Naive thymus-derived CD8-positive, alpha-beta T cell (primary cell): ENCODE results near the gene HIP1R. TPM values are rescaled to one million over a fixed set of nuclear protein-coding genes. Genes with fewer than 3 reads are reported as not detected.
"Not testable (repeated sequence)": the region's sequence is repeated elsewhere in the genome, so short reads cannot be mapped to it uniquely, and the experiment has no call there.

ENCODE experiments used
- ATAC-seq, 2 donors: fragments of 150-1000 bp; cut with Tn5 transposase in 1 of 2; sonication (Bioruptor Pico), chemical (Tn5 transposase) in 1 of 2; 1 replicate in 1 of 2; 2 replicates in 1 of 2; pipeline ENCODE4 v1.10.0; 2021; ENCODE audit warnings: mild to moderate bottlenecking in 2 of 2, moderate library complexity in 2 of 2
- POLR2A ChIA-PET: fragments of 350-600 bp; sonication (Branson Sonifier 250); formaldehyde crosslinking; loops from one replicate; lab custom pipeline; 2021; ENCODE audit warnings: antibody characterized with exemption; lab: Charles Lee
- DNase-seq, 10 donors: peaks; one replicate each; pipeline versions ENCODE4 v3.0.0 to v3.0.0-alpha.2; 2020 to 2022
- H3K27ac Mint-ChIP-seq, 10 donors: one replicate each; pipeline ENCODE4 v1.8.0; 2020 to 2022; ENCODE audit warnings: mild to moderate bottlenecking in 10 of 10, mixed read lengths in 10 of 10, moderate library complexity in 4 of 10, inconsistent platforms in 1 of 10
- H3K27me3 Mint-ChIP-seq, 5 donors: one replicate each; pipeline ENCODE4 v1.8.0; 2021 to 2022; ENCODE audit warnings: mixed read lengths in 5 of 5
- H3K36me3 Mint-ChIP-seq, 3 donors: one replicate each; pipeline ENCODE4 v1.8.0; 2020 to 2022; ENCODE audit warnings: mixed read lengths in 3 of 3, mild to moderate bottlenecking in 2 of 3, inconsistent platforms in 1 of 3
- H3K4me1 Mint-ChIP-seq, 4 donors: one replicate each; pipeline ENCODE4 v1.8.0; 2021 to 2022; ENCODE audit warnings: mixed read lengths in 4 of 4
- H3K4me3 Mint-ChIP-seq, 10 donors: one replicate each; pipeline ENCODE4 v1.8.0; 2020 to 2022; ENCODE audit warnings: mild to moderate bottlenecking in 10 of 10, mixed read lengths in 10 of 10, moderate library complexity in 6 of 10, inconsistent platforms in 1 of 10
- H3K9me3 Mint-ChIP-seq, 9 donors: one replicate each; pipeline ENCODE4 v1.8.0; 2020 to 2022; ENCODE audit warnings: mixed read lengths in 9 of 9, mild to moderate bottlenecking in 3 of 9, inconsistent platforms in 1 of 9, moderate library complexity in 1 of 9
- polyA plus RNA-seq, 3 donors: library from polyadenylated mRNA; unstranded; fragments of 300-500 nt; fragmentation: Illumina TruSeq; gene quantifications; one replicate each; pipeline ENCODE4 v1.2.3, GENCODE V29; 2021
- total RNA-seq, 8 experiments: library from RNA in 2 of 8; stranded (reverse) in 2 of 8; gene quantifications; one replicate each; pipeline ENCODE4 v1.2.3 and lab custom pipeline; 2021 to 2026

The HIP1R gene
- total and polyA plus RNA-seq, 5 experiments from 2014 or later = 4.7 to 144 (median 16.7) TPM

GRCh38 chr12:122886161-122886560 lies 50.9 kb downstream of the HIP1R start:
- DNase-seq (no peak), ATAC-seq (no peak)
- Mint-ChIP-seq H3K27me3 (no peaks in the 10 kb centered on the region), H3K27ac (peak overlapping the region in 1 of 10 donors; percentile 92), H3K9me3 (no peaks in the 10 kb centered on the region), H3K4me3 (peak overlapping the region in 2 of 10 donors; percentile 8 to 39), H3K4me1 (peaks cover 37 to 94% (median 86%) of the 10 kb centered on the region in 4 donors), H3K36me3 (no peaks in the 10 kb centered on the region)
- POLR2A ChIA-PET = interaction anchor here (1.7 kb wide), 1 partner anchor 10 kb away, joined by 8 read pairs; the partner anchor contains the start of gene VPS37B

- ATAC-seq = no peak
- peaks cover 36 to 94% (median 86%) of the 10 kb centered on the region in 4 donors for H3K4me1 Mint-ChIP-seq
- no peaks in the 10 kb centered on the region for H3K27me3 Mint-ChIP-seq
- peak in 1 of 10 donors; percentile 62 for DNase-seq
- no peaks in the 10 kb centered on the region for H3K36me3 Mint-ChIP-seq
- peak overlapping the region; percentile 81 to 99 (median 94) for H3K27ac Mint-ChIP-seq
- H3K4me3 Mint-ChIP-seq = peak overlapping the region in 9 of 10 donors; percentile 16 to 91 (median 80)
- POLR2A ChIA-PET = interaction anchor here (0.6 to 3.0 kb wide), 8 partner anchors 9 to 87 kb away, joined by 4 to 21 read pairs (median 7); partner anchors contain the start of gene VPS37B
- no peaks in the 10 kb centered on the region for H3K9me3 Mint-ChIP-seq
Observed at GRCh38 chr12:122886851-122887818, 51.9 kb downstream of the HIP1R start.

GRCh38 chr12:122887819-122888212 lies 52.6 kb downstream of the HIP1R start:
- Mint-ChIP-seq H3K9me3 (no peaks in the 10 kb centered on the region), H3K36me3 (no peaks in the 10 kb centered on the region), H3K4me1 (peaks cover 32 to 94% (median 86%) of the 10 kb centered on the region in 4 donors), H3K4me3 (peak overlapping the region; percentile 67 to 91 (median 82)), H3K27me3 (no peaks in the 10 kb centered on the region), H3K27ac (peak overlapping the region; percentile 88 to 99 (median 94))
- no peak for DNase-seq
- ATAC-seq = peak in 1 of 2 donors; percentile 2
- POLR2A ChIA-PET = interaction anchor here (0.6 to 3.0 kb wide), 8 partner anchors 8 to 86 kb away, joined by 4 to 21 read pairs (median 6); no protein-coding TSS in a partner anchor

GRCh38 chr12:122888232-122888752 lies 53.0 kb downstream of the HIP1R start:
- Mint-ChIP-seq H3K27ac (peak overlapping the region; percentile 88 to 99 (median 94)), H3K36me3 (peaks cover 0 to 2% (median 0%) of the 10 kb centered on the region in 3 donors), H3K9me3 (no peaks in the 10 kb centered on the region), H3K27me3 (no peaks in the 10 kb centered on the region), H3K4me1 (peaks cover 30 to 94% (median 83%) of the 10 kb centered on the region in 4 donors), H3K4me3 (peak overlapping the region; percentile 67 to 91 (median 82))
- POLR2A ChIA-PET = interaction anchor here (0.6 to 3.0 kb wide), 9 partner anchors 8 to 52 kb away, joined by 3 to 21 read pairs (median 5); no protein-coding TSS in a partner anchor
- peak in 8 of 10 donors; percentile 43 to 88 (median 76) for DNase-seq
- peak; percentile 86 to 91 for ATAC-seq

GRCh38 chr12:122889761-122890520 lies 54.7 kb downstream of the HIP1R start:
- Mint-ChIP-seq H3K9me3 (no peaks in the 10 kb centered on the region), H3K36me3 (peaks cover 0 to 10% (median 0%) of the 10 kb centered on the region in 3 donors), H3K4me3 (peak overlapping the region; percentile 45 to 85 (median 78)), H3K27ac (peak overlapping the region; percentile 64 to 99 (median 92)), H3K27me3 (no peaks in the 10 kb centered on the region), H3K4me1 (peaks cover 32 to 94% (median 86%) of the 10 kb centered on the region in 4 donors)
- DNase-seq = no peak
- no peak for ATAC-seq
- POLR2A ChIA-PET = interaction anchor here (0.6 to 3.0 kb wide), 6 partner anchors 9 to 475 kb away, joined by 3 to 21 read pairs (median 4); no protein-coding TSS in a partner anchor

- Mint-ChIP-seq H3K27me3 (no peaks in the 10 kb centered on the region), H3K27ac (peak overlapping the region in 3 of 10 donors; percentile 12 to 92 (median 76)), H3K9me3 (no peaks in the 10 kb centered on the region), H3K36me3 (peaks cover 0 to 10% (median 0%) of the 10 kb centered on the region in 3 donors), H3K4me1 (peaks cover 44 to 96% (median 93%) of the 10 kb centered on the region in 4 donors), H3K4me3 (peak overlapping the region in 7 of 10 donors; percentile 5 to 98 (median 34))
- POLR2A ChIA-PET = interaction anchor here (0.7 to 1.7 kb wide), 5 partner anchors 9 to 72 kb away, joined by 3 to 6 read pairs (median 3); no protein-coding TSS in a partner anchor
- DNase-seq = no peak
- ATAC-seq = no peak
Observed at GRCh38 chr12:122891661-122892525, 56.6 kb downstream of the HIP1R start.

- POLR2A ChIA-PET = interaction anchor here (0.7 to 1.0 kb wide), 2 partner anchors 8 to 71 kb away, joined by 3 read pairs; no protein-coding TSS in a partner anchor
- DNase-seq = not testable (repeated sequence)
Observed at GRCh38 chr12:122892724-122893123, 57.5 kb downstream of the HIP1R start.

GRCh38 chr12:122893208-122894153 lies 58.2 kb downstream of the HIP1R start:
- DNase-seq = no peak
- H3K27me3 Mint-ChIP-seq = no peaks in the 10 kb centered on the region
- H3K9me3 Mint-ChIP-seq = no peaks in the 10 kb centered on the region
- peaks cover 0 to 10% (median 0%) of the 10 kb centered on the region in 3 donors for H3K36me3 Mint-ChIP-seq
- POLR2A ChIA-PET = interaction anchor here (0.7 to 3.0 kb wide), 9 partner anchors 8 to 118 kb away, joined by 3 to 27 read pairs (median 6); no protein-coding TSS in a partner anchor
- ATAC-seq = no peak
- peak overlapping the region; percentile 52 to 99 (median 94) for H3K4me3 Mint-ChIP-seq
- H3K27ac Mint-ChIP-seq = peak overlapping the region in 9 of 10 donors; percentile 28 to 100 (median 95)
- peaks cover 40 to 96% (median 92%) of the 10 kb centered on the region in 4 donors for H3K4me1 Mint-ChIP-seq

More at GRCh38 chr12:122892724-122893123, 57.5 kb downstream of the HIP1R start:
- peak overlapping the region in 6 of 10 donors; percentile 8 to 98 (median 54) for H3K4me3 Mint-ChIP-seq
- not testable (repeated sequence) for ATAC-seq, H3K27me3 Mint-ChIP-seq, H3K9me3 Mint-ChIP-seq
- peak overlapping the region in 3 of 10 donors; percentile 60 to 80 (median 76) for H3K27ac Mint-ChIP-seq
- H3K4me1 Mint-ChIP-seq = peaks cover 36 to 96% (median 92%) of the 10 kb centered on the region in 4 donors
- H3K36me3 Mint-ChIP-seq = peaks cover 0 to 10% (median 0%) of the 10 kb centered on the region in 3 donors

GRCh38 chr12:122894193-122895121 lies 59.2 kb downstream of the HIP1R start:
- peaks cover 0 to 10% (median 0%) of the 10 kb centered on the region in 3 donors for H3K36me3 Mint-ChIP-seq
- POLR2A ChIA-PET = interaction anchor here (0.6 to 3.0 kb wide), 13 partner anchors 11 to 339 kb away, joined by 3 to 27 read pairs (median 7); partner anchors contain the start of genes MPHOSPH9, MTRFR and OGFOD2
- H3K4me3 Mint-ChIP-seq = peak overlapping the region; percentile 90 to 99 (median 95)
- H3K27me3 Mint-ChIP-seq = no peaks in the 10 kb centered on the region
- H3K9me3 Mint-ChIP-seq = no peaks in the 10 kb centered on the region
- DNase-seq = peak in 1 of 10 donors; percentile 26
- H3K27ac Mint-ChIP-seq = peak overlapping the region; percentile 91 to 100 (median 99)
- peaks cover 38 to 96% (median 91%) of the 10 kb centered on the region in 4 donors for H3K4me1 Mint-ChIP-seq
- ATAC-seq = peak in 1 of 2 donors; percentile 19
